Measurements from ENCODE around the gene SLC35C1.
"Not testable (repeated sequence)": the region's sequence is repeated elsewhere in the genome, so short reads cannot be mapped to it uniquely, and the experiment has no call there.

Gene SLC35C1

DNA sequence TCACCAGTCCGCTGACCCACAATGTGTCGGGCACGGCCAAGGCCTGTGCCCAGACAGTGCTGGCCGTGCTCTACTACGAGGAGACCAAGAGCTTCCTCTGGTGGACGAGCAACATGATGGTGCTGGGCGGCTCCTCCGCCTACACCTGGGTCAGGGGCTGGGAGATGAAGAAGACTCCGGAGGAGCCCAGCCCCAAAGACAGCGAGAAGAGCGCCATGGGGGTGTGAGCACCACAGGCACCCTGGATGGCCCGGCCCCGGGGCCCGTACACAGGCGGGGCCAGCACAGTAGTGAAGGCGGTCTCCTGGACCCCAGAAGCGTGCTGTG lies 6.1 kb downstream of the SLC35C1 start:
- no peak for DNase-seq (ENCODE audit: low read depth)

DNA sequence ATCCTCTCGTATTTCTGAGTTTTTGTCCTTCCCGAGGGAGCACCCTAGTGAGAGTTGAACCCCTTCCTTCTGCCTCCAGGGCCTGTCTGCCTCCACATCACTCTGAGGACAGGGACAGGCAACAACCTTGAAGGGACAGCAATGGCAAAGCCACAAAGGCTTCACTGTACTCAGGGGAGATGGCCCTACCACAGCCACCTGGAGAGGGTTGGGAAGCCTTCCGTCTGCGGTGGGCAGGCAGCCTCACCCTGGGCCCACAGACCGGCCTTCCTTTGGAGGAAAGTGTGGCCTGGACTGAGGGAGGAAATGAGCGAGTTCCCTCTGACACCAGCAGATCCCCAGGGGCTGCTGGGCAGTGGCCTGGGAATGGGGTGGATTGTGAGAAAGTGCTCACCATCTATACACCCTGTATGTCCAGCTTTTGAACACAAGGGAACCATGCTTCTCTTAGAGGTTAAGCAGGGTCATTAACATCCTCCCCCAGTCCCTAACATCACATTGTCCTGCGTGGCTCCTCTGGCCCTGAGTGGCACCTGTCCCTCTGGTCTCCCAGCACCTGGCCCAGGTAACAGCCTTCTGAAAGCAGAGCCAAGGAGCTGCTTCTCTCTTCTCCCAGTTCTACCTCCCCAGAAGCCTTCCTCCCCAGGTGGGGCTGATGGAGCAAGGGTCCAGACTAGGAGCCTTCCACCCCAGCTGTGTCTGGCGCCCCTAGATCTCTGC lies 6.8 kb downstream of the SLC35C1 start:
- DNase-seq (ENCODE audit: low read depth): no peak

DNA sequence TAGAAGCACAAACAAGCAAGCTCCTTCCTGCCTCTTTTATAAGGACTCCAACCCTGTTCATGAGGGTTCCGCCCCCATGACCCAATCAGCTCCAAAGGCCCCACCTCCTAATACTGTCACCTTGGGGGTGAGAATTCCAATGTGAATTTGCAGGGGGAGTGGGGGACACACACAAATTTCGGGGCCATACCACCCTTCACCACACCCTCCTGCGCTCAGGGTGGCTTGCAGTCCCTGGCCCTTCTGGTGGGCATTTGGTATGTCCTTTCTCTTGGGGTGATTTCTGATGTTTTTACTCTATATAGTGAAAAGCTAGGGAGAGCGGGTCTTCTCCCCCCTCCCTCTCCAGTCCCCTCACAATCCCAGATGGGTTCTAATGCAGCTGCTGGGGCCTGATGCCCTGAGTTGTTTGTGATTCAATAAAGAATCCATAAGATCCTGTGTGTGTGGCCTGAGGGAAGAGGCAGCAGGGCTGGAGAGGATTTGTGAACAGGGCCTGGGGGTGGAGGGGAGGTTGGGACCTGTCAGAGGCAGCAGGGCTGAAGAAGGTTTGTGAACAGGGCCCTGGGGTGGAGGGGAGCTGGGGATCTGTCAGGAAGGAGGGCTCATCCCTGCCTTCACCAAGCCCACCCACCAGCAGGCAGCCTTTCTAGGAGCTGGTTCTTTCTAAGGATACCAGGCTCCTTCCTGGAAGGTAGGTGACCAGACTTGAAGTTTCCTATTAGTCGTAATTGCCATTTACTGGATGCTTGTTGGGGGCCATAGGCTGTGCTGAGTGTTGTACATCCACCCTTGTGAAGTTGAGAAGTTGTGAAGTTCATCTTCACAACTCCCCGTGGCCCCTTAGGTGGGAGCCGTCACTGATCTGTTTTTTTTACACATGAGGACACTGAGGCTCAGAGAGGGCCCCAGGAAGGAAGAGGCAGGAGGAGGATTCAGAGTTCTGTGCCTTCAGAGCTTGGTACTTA lies 7.9 kb downstream of the SLC35C1 start:
- no peak for DNase-seq (ENCODE audit: low read depth)

DNA sequence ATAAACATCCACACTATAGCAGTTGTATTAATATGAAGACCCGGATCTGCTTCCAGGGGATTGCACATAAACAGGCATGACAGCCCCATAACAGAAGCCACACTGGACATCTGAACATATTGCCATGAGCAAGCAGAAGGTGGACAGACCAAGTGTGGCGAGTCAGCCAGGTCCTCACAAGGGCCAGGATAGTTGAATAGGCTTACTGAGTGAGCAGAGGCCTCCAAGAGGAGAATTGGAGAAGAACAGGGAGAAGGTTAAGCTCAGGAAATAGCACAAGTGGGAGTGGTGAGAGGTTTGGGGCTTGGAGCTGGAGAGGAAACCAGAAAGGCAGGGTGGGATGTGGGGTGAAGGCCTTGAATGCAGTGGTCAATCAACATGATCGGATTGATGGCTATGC lies 10.8 kb downstream of the SLC35C1 start:
- no peak for DNase-seq (ENCODE audit: low read depth)

DNA sequence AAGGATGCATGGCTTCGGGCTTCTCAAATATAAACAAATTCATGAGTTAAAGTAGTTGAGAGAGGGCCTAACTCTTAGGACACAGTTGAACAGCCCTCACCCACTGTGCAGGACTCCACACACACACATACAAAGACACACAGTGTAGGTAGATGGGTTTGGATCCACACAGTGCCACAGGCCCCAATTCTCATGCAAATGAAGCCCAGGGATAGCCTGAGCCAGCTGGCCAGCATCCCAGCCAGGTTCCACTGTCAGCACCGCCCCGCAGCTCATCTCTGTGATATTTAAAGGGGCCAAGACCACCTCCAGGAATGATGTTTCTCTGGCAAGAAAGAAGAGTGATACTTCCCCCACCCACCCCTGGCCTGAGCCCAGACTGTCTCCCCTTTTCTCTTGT lies 11.7 kb downstream of the SLC35C1 start:
- DNase-seq (ENCODE audit: low read depth): no peak

DNA sequence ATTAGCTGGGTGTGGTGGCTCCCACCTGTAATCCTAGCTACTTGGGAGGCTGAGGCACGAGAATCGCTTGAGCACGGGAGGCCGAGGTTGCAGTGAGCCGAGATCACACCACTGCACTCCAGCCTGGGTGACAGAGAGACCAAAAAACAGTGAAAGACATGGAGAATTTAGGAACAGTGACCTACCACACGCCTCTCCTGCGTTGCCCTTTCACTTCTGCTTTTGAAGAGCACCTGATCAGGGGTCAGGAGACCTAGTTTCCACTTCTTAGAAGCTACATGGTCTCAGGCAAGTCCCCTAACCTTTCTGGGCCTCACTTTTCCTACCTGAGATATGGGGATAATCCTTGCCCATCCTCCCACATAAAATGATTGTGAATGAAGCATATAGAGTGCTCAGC lies 12.2 kb downstream of the SLC35C1 start:
- DNase-seq (ENCODE audit: low read depth): no peak

DNA sequence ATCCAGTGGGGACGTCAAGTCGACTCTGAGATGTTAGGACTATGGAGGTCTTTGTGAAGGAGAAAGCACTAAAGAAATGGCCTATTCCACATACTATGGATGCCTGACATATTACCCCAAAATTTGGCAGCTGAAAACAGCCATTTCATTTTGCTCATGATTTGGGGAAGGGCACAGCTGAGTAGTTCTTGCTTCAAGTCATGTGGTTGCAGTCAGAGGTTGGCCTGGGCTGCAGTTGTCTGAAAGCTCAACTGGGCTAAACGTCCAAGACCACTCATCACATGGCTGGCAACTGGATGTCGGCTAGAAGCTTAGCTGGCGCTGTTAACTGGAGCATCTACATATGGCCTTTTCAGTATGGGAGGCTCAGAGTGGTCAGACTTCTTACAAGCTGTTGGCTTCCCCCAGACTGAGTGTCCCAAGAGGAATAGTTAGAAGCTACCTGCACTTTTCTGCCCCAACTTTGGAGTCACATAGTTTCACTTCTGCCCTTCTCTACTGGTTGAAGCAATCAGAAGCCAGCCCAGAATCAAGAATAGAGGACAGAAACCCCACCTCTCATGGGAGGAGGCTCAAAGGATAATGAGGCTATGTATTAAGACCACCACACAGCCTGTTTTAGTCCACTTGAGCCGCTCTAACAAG lies 14.1 kb downstream of the SLC35C1 start:
- DNase-seq (ENCODE audit: low read depth): no peak

DNA sequence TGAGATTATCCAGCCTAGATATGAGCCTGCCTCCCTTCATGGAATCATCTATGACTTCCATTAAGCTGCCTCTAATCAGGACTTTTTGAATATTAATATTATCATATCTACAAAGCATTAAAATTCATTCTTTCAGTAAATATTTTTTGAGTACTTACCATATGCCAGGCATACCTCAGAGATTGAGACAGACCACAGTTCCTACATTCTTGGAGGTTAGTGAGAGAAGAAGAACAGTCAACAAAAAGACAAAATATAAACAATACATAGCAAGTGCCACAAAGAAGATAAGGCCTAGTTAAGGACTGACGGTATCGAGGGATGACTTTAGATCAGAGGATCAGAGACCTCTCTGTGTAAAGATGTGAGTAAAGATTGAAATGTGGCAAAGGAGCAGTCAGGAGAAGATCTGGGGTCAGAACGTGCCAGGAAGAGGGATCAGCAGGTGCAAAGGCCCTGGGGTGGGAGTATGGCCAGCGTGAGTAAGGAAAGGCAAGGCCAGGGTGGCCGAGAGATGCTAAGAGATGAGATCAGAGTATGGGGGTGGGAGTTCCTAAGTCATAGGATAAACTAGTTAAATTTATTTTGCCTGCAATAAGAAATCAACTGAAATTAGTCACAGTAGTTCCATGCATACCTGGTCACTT lies 15.4 kb downstream of the SLC35C1 start:
- DNase-seq (ENCODE audit: low read depth): no peak

DNA sequence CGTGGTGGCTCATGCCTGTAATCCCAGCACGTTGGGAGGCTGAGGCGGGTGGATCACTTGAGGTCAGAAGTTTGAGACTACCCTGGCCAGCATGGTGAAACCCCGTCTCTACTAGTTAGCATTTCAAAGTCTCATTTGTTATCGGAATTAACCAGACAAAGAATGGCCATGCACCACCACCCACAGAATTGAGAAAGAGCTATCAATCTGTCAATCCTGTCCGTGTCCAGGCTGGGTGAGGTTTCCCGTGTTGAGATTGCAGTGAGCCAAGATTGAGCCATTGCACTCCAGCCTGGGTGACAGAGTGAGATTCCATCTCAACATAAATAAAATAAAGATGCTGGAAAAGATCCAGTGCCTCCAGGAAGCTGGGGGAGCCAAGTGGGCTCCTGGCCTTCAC lies 21.5 kb downstream of the SLC35C1 start:
- not testable (repeated sequence) for DNase-seq (ENCODE audit: low read depth)

DNA sequence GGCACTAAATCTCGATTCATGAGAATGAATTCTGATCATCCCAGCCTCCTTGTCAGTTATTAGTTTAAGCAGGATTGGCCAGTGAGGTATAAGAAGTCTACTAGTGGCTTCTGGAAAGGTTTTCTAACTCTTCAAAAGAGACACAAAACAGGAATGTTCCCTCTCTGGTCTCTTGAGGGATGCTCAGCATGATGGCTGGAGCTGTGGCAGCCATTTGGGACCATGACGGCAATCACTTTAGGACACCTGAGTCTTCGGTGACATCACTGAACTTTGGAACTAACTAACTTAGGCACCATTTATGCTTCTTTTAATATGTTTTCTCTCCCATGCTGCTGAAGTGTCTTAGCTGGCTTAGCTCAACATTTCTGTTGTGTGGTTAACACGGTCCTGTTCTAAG lies 22.2 kb downstream of the SLC35C1 start:
- DNase-seq (ENCODE audit: low read depth): no peak

DNA sequence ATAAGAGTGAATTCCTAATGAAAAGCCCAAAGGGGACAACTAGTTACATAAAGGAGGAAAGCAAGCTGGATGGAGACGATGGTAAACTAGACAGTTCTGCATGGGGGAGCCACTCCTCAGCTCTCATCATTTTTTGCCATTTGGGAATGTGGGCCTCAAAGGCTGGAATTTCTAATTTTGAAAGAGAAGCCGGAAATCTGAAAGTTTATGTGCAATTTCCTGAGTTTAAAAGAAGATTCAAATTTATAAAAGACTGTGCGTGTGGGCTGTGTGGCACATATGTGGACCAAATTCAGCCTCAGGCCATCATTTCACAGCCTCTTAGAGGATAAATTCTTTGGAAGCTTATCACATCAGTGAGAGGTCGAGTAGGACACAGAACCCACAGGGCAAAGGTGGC lies 24.0 kb downstream of the SLC35C1 start:
- DNase-seq (ENCODE audit: low read depth): no peak

DNA sequence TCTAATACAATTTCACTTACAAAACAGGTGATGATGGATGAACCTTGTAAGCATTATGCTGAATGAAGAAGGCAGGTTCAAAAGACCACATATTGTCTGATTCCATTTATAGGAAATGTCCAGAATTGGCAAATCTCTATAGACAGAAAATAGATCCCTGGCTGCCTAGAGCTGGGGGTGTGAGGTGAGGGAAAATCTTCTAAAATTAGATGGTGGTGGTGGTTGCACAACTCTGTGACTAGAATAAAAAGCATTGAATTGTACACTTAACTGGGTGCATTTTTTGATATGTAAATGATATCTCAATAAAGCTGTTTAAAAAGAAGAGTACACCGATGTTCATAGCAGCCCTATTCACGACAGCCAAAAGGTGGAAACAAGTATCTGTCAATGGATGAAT lies 25.6 kb downstream of the SLC35C1 start:
- no peak for DNase-seq (ENCODE audit: low read depth)

DNA sequence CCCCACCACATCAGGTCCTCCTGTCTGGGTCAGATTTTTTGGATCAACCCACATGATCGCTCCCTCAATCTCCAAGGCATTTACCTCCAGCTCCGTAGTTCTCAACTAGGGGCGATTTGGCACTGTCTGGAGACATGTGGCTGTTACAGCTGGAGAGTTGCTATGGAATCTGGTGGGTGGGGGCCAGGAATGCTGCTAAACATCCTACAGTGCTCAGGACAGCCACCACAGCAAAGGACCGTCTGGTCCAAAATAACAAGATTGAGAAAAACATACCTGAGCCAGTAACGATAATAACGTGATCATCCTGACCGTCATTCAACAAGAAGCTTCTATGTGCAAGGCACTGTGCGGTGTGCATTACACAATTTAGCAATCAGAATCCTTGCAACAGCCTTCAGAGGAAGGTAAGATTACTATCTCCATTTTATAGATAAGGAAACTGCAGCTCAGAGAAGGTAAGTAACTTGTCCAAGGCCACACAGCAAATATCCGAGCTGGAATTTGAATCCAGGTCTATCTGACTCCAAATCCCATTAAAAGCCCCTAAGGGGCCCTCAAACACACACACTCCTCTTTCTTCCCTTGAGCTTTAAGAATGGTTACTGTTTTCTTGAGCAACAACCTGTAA lies 28.0 kb downstream of the SLC35C1 start:
- no peak for DNase-seq (ENCODE audit: low read depth)

DNA sequence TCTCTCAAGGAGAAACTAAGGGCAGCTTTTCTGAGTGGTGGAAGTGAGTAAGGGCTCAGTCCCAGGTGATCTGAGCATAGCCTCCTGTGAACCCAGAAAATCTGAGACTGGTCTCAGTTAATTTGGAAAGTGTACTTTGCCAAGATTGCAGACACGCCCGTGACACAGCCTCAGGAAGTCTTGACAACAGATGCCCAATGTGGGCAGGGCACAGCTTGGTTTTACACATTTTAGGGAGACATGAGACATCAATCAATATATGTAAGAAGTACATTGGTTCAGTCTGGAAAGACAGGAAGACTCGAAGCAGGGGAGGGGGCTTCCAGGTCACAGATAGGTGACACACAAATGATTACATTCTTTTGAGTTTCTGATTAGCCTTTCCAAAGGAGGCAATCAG lies 28.8 kb downstream of the SLC35C1 start:
- DNase-seq (ENCODE audit: low read depth): no peak

DNA sequence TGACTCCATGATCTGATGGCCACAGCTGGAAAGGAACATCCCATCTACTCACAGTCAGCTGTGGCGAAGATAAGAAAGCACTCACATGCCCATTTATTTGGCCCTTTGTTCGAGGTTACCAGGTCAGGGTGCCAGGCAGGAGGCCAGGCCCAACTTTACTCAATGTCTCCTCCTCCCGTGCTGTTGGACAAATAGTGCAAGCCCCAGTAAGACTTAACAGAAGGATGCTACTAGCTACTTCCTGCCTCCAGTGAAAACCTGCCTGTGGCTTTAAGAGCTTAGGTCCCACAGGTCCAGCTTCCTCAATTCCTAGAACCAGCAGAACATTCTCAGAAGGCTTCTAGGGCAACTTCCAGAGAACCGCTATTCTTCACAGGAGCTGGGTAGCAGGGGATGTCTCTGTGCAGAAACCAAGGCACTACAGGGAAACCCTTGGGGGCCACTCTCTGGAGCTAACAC lies 29.4 kb downstream of the SLC35C1 start:
- DNase-seq (ENCODE audit: low read depth): no peak

DNA sequence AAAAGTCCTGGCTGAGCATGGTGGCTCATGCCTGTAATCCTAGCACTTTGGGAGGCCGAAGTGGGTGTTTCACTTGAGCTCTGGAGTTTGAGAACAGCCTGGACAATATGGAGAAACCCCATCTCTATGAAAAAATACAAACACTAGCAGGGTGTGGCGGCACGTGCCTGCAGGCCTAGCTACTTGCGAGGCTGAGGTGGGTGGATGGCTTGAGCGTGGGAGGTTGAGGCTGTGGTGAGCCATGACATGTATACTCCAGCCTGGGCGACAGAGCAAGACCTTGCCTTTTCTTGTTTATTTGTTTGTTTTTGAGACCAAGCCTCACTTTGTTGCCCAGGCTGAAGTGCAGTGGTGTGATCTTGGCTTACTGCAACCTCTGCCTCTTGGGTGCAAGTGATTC lies 34.3 kb downstream of the SLC35C1 start:
- no peak for DNase-seq (ENCODE audit: low read depth)

DNA sequence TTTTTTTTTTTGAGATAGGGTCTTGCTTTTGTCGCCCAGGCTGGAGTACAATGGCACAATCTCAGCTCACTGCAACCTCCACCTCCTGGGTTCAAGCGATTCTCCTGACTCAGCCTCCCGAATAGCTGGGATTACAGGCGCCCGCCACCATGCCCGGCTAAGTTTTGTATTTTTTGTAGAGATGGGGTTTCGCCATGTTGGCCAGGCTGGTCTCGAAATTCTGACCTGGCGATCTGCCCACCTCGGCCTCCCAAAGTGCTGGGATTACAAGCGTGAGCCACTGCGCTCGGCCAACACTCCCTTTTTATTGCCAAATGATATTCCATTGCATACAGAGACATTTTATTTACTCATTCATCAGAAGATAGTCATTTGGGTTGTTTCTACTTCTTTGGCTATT lies 35.3 kb downstream of the SLC35C1 start:
- not testable (repeated sequence) for DNase-seq (ENCODE audit: low read depth)

DNA sequence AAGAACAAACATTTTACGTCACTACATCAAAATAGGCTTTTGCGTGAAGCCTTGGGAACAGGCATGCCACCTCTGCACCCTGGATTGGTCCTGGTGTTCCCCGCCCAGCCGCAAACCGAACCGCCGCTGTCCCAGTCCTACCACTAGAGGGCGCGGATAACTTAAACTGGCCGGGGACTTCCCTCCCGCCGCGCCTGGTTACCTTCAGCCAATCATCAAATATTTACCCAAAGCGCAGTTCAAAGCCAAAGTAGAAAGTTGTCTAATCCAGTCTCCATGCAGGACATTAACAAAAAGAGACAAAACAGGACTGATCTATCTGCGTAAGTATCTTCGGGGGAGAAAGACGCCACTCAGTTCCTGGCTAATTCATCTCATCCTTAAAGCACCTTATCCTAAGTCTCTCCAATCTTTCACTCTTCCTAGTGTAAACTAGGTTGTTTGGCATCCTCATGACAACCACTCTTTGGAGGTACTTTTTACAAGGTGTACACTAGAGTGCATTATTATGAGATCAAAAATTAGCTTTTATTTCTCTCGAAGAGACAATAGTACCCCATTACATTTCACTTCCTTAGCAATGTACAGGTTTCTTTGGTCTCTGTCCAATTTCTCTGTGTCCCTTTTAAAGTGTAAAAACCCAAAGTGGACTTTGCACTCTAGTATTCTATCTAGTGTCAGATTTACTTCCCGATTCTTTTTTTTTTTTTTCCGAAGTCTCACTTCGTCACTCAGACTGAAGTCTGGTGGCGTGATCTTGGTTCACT lies 38.4 kb downstream of the SLC35C1 start:
- DNase-seq (ENCODE audit: low read depth): peak; percentile 49

DNA sequence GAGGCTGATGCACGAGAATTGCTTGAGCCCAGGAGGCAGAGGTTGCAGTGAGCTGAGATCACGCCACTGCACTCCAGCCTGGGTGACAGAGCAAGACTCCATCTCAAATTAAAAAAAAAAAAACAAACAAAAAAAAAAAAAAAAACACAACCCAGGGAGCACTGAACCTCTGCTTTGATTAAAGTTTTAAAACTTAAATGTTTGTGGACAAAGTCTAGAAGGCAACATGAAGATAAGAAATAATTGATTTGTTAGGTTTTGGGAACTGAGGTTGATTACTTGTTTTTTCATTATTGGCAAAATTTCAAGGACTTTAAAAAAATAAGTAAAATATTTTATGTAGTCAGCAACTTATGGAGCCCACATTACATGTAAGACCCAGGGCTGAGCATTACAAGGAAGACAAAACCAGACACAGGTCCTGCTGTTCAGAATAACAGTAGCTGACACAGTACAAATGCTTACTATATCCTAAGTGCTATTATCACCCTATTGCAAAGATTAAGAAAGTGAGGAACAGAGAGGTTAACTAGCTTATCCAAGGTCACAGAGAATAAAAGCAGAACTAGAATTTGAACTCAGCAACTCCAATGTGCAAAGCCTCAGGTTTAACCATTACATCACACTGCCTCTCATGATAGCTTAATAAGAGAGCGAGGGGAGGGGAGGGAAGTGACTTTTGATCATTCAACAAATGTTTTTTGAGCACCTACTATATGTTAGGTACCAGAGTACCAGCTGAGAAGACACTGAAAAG lies 40.1 kb downstream of the SLC35C1 start:
- DNase-seq (ENCODE audit: low read depth): no peak

DNA sequence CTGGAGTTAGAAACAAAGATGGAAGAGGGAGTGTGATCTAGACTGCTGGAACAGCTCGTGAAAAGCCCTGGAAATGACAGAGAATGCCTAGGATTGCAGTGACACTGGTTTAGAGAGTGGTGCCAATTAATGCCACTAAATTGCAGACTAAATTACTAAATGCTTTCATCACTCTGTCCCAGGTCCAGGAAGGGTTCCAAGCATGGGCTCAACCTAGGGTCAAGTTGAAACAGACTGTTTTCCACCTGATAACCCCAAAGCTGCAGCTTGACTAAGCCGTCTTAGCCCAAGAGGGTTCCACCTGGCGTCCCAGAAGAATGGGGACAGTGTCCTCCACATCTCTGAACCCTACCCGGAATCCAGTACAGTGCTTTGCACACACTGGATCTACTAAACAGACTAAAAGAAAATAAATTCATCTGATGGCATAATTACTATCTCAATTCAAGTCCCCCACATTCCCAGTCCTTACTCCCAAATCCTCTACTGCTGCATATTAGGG lies 41.3 kb downstream of the SLC35C1 start:
- DNase-seq (ENCODE audit: low read depth): no peak

Measured in CMK (cell line).